ENCODE data around the gene NRF1.

- TF ChIP-seq CTCF (conservative IDR thresholded peaks at IDR 0.05), result no peak
- no peak for TF ChIP-seq ZFX (IDR thresholded peaks at IDR 0.05)
Observed at GRCh38 chr7:129616530-129616929, 5.0 kb downstream of the NRF1 start.
